Measurements from ENCODE around the gene BCL2L14. TPM values are rescaled to one million over a fixed set of nuclear protein-coding genes. Genes with fewer than 3 reads are reported as not detected.

The BCL2L14 gene
- total and polyA plus RNA-seq, 2 donors (not counting 1 experiment from before 2014, with no cell fraction given) = 0.04 TPM; not detected in 1

DNA sequence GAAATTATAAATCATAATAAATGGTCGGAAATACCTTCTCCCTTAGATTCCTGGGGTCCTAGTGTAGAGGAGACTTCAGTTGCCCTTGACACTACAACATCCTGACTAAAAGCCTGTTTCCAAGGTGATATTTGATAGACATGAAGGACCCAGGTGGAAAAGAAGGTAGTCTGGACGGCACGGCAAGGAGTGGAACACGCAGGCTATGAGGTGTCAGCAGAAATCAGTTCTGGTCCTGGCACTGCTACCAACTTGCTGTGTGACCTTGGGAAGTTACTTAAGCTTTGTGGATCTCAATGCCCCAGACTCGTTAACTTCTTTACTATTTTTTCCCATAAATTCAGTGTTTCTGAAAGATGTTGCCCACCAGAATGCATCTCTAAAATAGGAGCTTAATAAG, 36.9 kb upstream of the BCL2L14 start:
- 63% methylated on average over 3 of the region's 5 CpGs for WGBS (ENCODE audit: insufficient coverage)
- POLR2A ChIA-PET = no interaction called here
- H4K20me1 ChIP-seq (ENCODE audit: control insufficient read depth, insufficient read depth, low read length, poor library complexity, severe bottlenecking) = no peaks in the 10 kb centered on the region

DNA sequence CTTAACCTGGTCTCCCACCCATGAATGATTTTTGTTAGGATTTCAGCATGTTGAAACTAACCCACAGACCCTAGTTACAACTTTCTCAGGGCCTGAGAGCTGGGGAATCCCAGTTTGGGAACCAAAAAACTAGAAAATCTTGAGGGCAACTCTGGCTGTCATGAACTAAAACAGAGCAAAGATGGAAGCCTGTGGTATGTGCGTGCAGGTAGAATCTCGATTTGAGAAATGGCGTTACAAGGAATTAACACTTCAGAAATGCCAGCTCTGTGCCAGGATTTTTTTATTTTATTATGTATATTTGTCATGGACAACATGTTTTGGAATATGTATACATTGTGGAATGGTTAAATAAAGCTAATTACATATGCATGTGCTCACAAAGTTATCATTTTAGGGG, 36.4 kb upstream of the BCL2L14 start:
- no peak for DNase-seq
- CTCF ChIA-PET = interaction anchor here (1.3 to 9.5 kb wide), 19 partner anchors 9 to 483 kb away, joined by 3 to 433 read pairs (median 7); no protein-coding TSS in a partner anchor
- no peak overlapping the region for H3K4me3 ChIP-seq (ENCODE audit: control extremely low read depth in 1 of 5, extremely low read depth in 1 of 5, insufficient read depth in 1 of 5, low read depth in 2 of 5, low read length in 4 of 5)
- no peak for TF ChIP-seq EZH2 (IDR thresholded peaks at IDR 0.05; ENCODE audit: borderline replicate concordance, insufficient read depth, low read depth, low read length, poor library complexity, severe bottlenecking)
- no peaks in the 10 kb centered on the region for H3K36me3 ChIP-seq (replicated peaks in 1 of 2; ENCODE audit: control extremely low read depth in 1 of 2, control insufficient read depth in 1 of 2, extremely low read depth in 1 of 2, insufficient read depth in 2 of 2, low read length in 1 of 2)
- Mint-ChIP-seq H3K27ac (no peak overlapping the region), H3K4me3 (no peak overlapping the region), H3K4me1 (peaks cover 13% of the 10 kb centered on the region), H3K27me3 (peaks cover 4% of the 10 kb centered on the region), H3K9me3 (ENCODE audit: insufficient read depth) (no peaks in the 10 kb centered on the region)
- 100% methylated on average over 1 of the region's 3 CpGs for WGBS (ENCODE audit: insufficient coverage)
- POLR2A ChIA-PET = no interaction called here
- H3K27me3 ChIP-seq (replicated peaks in 1 of 4; ENCODE audit: control extremely low read depth in 1 of 4, control insufficient read depth in 3 of 4, insufficient read depth in 4 of 4, low read length in 3 of 4) = peaks cover 0 to 3% (median 0%) of the 10 kb centered on the region in 4 experiments
- no peaks in the 10 kb centered on the region for H4K20me1 ChIP-seq (ENCODE audit: control insufficient read depth, insufficient read depth, low read length, poor library complexity, severe bottlenecking)
- H2AFZ ChIP-seq (ENCODE audit: insufficient read depth, low read depth, low read length, poor library complexity, severe bottlenecking) = no peak overlapping the region
- no peak overlapping the region for H3K27ac ChIP-seq (ENCODE audit: low read length in 2 of 2)
- no peaks in the 10 kb centered on the region for H3K79me2 ChIP-seq (ENCODE audit: control insufficient read depth, insufficient read depth, low read length)
- ATAC-seq (ENCODE audit: low read depth) = no peak
- no peaks in the 10 kb centered on the region for H3K9me3 ChIP-seq (ENCODE audit: control extremely low read depth in 1 of 3, control insufficient read depth in 2 of 3, insufficient read depth in 1 of 3, low read length in 2 of 3)
- peaks cover 12 to 15% of the 10 kb centered on the region in 2 donors for H3K4me1 ChIP-seq (ENCODE audit: control insufficient read depth in 2 of 2, insufficient read depth in 2 of 2, low read length in 2 of 2)
- intact Hi-C loops (cut with micrococcal nuclease) = loop anchor here (5.0 to 10.0 kb wide), 4 partner anchors 140 to 302 kb away; no protein-coding TSS in a partner anchor
- H3K4me2 ChIP-seq (replicated peaks; ENCODE audit: low read depth, low read length, poor library complexity, severe bottlenecking) = no peak overlapping the region
- H3K9ac ChIP-seq (ENCODE audit: low read length) = no peak overlapping the region

More for the DNA sequence above, 36.9 kb upstream of the BCL2L14 start:
- no peak overlapping the region for H3K27ac Mint-ChIP-seq
- peaks cover 4% of the 10 kb centered on the region for H3K27me3 Mint-ChIP-seq
- intact Hi-C loops (cut with micrococcal nuclease) = loop anchor here (1.0 to 10.0 kb wide), 8 partner anchors 23 to 480 kb away; no protein-coding TSS in a partner anchor
- H3K27me3 ChIP-seq (replicated peaks in 1 of 4; ENCODE audit: control extremely low read depth in 1 of 4, control insufficient read depth in 3 of 4, insufficient read depth in 4 of 4, low read length in 3 of 4) = peaks cover 0 to 3% (median 0%) of the 10 kb centered on the region in 4 experiments
- no peak overlapping the region for H3K4me3 Mint-ChIP-seq
- H3K4me3 ChIP-seq (ENCODE audit: control extremely low read depth in 1 of 5, extremely low read depth in 1 of 5, insufficient read depth in 1 of 5, low read depth in 2 of 5, low read length in 4 of 5) = no peak overlapping the region
- DNase-seq (no peak), ATAC-seq (ENCODE audit: low read depth) (no peak)
- H3K4me2 ChIP-seq (replicated peaks; ENCODE audit: low read depth, low read length, poor library complexity, severe bottlenecking) = no peak overlapping the region
- no peaks in the 10 kb centered on the region for H3K36me3 ChIP-seq (replicated peaks in 1 of 2; ENCODE audit: control extremely low read depth in 1 of 2, control insufficient read depth in 1 of 2, extremely low read depth in 1 of 2, insufficient read depth in 2 of 2, low read length in 1 of 2)
- H3K79me2 ChIP-seq (ENCODE audit: control insufficient read depth, insufficient read depth, low read length) = no peaks in the 10 kb centered on the region
- no peak overlapping the region for H3K9ac ChIP-seq (ENCODE audit: low read length)
- TF ChIP-seq, protein P1, sequence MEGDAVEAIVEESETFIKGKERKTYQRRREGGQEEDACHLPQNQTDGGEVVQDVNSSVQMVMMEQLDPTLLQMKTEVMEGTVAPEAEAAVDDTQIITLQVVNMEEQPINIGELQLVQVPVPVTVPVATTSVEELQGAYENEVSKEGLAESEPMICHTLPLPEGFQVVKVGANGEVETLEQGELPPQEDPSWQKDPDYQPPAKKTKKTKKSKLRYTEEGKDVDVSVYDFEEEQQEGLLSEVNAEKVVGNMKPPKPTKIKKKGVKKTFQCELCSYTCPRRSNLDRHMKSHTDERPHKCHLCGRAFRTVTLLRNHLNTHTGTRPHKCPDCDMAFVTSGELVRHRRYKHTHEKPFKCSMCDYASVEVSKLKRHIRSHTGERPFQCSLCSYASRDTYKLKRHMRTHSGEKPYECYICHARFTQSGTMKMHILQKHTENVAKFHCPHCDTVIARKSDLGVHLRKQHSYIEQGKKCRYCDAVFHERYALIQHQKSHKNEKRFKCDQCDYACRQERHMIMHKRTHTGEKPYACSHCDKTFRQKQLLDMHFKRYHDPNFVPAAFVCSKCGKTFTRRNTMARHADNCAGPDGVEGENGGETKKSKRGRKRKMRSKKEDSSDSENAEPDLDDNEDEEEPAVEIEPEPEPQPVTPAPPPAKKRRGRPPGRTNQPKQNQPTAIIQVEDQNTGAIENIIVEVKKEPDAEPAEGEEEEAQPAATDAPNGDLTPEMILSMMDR (IDR thresholded peaks at IDR 0.05) = no peak
- TF ChIP-seq EZH2 (IDR thresholded peaks at IDR 0.05; ENCODE audit: borderline replicate concordance, insufficient read depth, low read depth, low read length, poor library complexity, severe bottlenecking) = no peak
- peaks cover 13% of the 10 kb centered on the region for H3K4me1 Mint-ChIP-seq
- CTCF ChIA-PET = interaction anchor here (0.5 to 9.5 kb wide), 63 partner anchors 8 to 488 kb away, joined by 3 to 433 read pairs (median 5); partner anchors contain the start of gene ETV6
- peaks cover 12 to 15% of the 10 kb centered on the region in 2 donors for H3K4me1 ChIP-seq (ENCODE audit: control insufficient read depth in 2 of 2, insufficient read depth in 2 of 2, low read length in 2 of 2)
- no peaks in the 10 kb centered on the region for H3K9me3 ChIP-seq (ENCODE audit: control extremely low read depth in 1 of 3, control insufficient read depth in 2 of 3, insufficient read depth in 1 of 3, low read length in 2 of 3)
- H2AFZ ChIP-seq (ENCODE audit: insufficient read depth, low read depth, low read length, poor library complexity, severe bottlenecking) = no peak overlapping the region
- H3K27ac ChIP-seq (ENCODE audit: low read length in 2 of 2) = no peak overlapping the region
- no peaks in the 10 kb centered on the region for H3K9me3 Mint-ChIP-seq (ENCODE audit: insufficient read depth)

Measured in B cell (primary cell).